Thyroid gland (tissue), 4 donors: ENCODE data around the gene CYP2W1.

Experiments
- CTCF ChIP-seq, 6 experiments: fragments of 200-600 bp in 3 of 6; fragments of 450-650 bp in 3 of 6; sonication (generic) in 3 of 6; IDR thresholded peaks; one replicate each; pipeline ENCODE4 v1.5.1; 2016 to 2019; ENCODE audit warnings: antibody characterized with exemption in 6 of 6, mild to moderate bottlenecking in 2 of 6, inconsistent platforms in 1 of 6, moderate library complexity in 1 of 6
- POLR2A ChIP-seq, 2 donors: fragments of 450-650 bp; IDR thresholded peaks; one replicate each; pipeline ENCODE4 v1.6.1; 2017; ENCODE audit warnings: antibody characterized with exemption in 2 of 2, mild to moderate bottlenecking in 2 of 2, moderate library complexity in 1 of 2

- TF ChIP-seq CTCF (IDR thresholded peaks at IDR 0.05) = no peak
- TF ChIP-seq POLR2A (IDR thresholded peaks at IDR 0.05) = no peak
Observed at GRCh38 chr7:958221-959200, 24.5 kb upstream of the CYP2W1 start.
